ENCODE results near the gene HBG2. TPM values are rescaled to one million over a fixed set of nuclear protein-coding genes. Genes with fewer than 3 reads are reported as not detected.

Gene HBG2
- total and polyA plus RNA-seq, 2 of the 4 experiments (the other 2 are of a cell fraction): 0.54 TPM; not detected in 1

DNA sequence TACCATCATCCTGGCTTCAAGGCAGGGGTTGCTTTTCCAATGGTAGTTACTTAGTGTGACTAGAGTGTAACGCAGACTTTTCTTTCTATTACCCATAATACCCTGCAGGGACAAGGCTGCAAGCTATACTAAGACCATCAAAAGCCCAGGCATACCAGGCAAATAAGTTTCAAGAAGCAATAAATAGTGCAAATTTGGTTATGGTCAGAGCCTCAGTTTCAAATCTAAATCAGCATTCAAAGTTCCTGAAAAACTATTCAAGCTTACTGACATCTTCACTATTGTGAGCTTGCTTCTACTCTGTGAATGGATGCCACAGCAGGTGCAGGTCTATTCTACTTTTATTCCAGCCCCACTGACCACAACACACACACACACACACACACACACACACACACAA lies 25.2 kb downstream of the HBG2 start:
- BruUV-seq (replicated peaks): no TSS peak
- no peak for ATAC-seq (ENCODE audit: low read depth)
- H3K79me1 ChIP-seq (ENCODE audit: low read depth in 1 of 2, low read length in 2 of 2): no peaks in the 10 kb centered on the region
- no peak overlapping the region for H2AFZ ChIP-seq (replicated peaks; ENCODE audit: low read length, poor library complexity)
- H3K23ac ChIP-seq (ENCODE audit: low read depth, low read length): no peak overlapping the region
- H4K5ac ChIP-seq (ENCODE audit: low read depth, low read length): peak overlapping the region; percentile 42; the same call in 1 of the 2 replicates
- H2BK120ac ChIP-seq (ENCODE audit: low read depth, low read length): no peak overlapping the region
- dilution Hi-C loops (cut with HindIII; ENCODE audit: low sequenced_read_pairs, unreplicated experiment): no loop called here
- no peak overlapping the region for H2AK5ac ChIP-seq (ENCODE audit: low read depth, low read length)
- peak overlapping the region; percentile 57; the same call in 1 of the 2 replicates for H3K18ac ChIP-seq (ENCODE audit: low read depth, low read length)
- no peak for DNase-seq
- intact Hi-C loops (cut with micrococcal nuclease): no loop called here
- no peak overlapping the region for H3K27ac ChIP-seq (ENCODE audit: insufficient read depth, low read length)
- peaks cover 5% of the 10 kb centered on the region; the same call in 1 of the 2 replicates for H3K9me1 ChIP-seq (ENCODE audit: insufficient read depth, low read length)
- WGBS, 2 experiments (ENCODE audit: extremely low coverage in 2 of 2, insufficient read length in 1 of 2): no CpG with 5 or more reads among the region's 1 CpG
- H2BK20ac ChIP-seq (ENCODE audit: low read depth, low read length): peak overlapping the region; percentile 20; the same call in 1 of the 2 replicates
- no peak overlapping the region for H2AK9ac ChIP-seq (replicated peaks; ENCODE audit: low read depth, low read length, poor library complexity)
- no peak overlapping the region for H4K91ac ChIP-seq (ENCODE audit: insufficient read depth, low read depth, low read length)
- H3K27me3 ChIP-seq (ENCODE audit: control insufficient read depth, insufficient read depth, low read length): no peaks in the 10 kb centered on the region
- H3K56ac ChIP-seq (ENCODE audit: extremely low read depth, insufficient read depth, low read length): no peak overlapping the region
- H4K20me1 ChIP-seq (ENCODE audit: insufficient read depth, low read length): no peaks in the 10 kb centered on the region
- H3K4me1 ChIP-seq (ENCODE audit: control insufficient read depth, insufficient read depth, low read length): peaks cover 3% of the 10 kb centered on the region
- no peak overlapping the region for H3K14ac ChIP-seq (replicated peaks; ENCODE audit: low read depth, low read length)
- H3K4me2 ChIP-seq (ENCODE audit: low read depth, low read length): no peak overlapping the region
- no peak overlapping the region for H4K8ac ChIP-seq (ENCODE audit: low read depth in 2 of 2, low read length in 2 of 2)
- no peaks in the 10 kb centered on the region for H3K36me3 ChIP-seq (ENCODE audit: control insufficient read depth, insufficient read depth, low read length)
- no peak overlapping the region for H3K4me3 ChIP-seq (ENCODE audit: insufficient read depth, low read depth, low read length)
- ChIA-PET POLR2A (ENCODE audit: unreplicated experiment) (no interaction called here), CTCF (no interaction called here)
- no peak overlapping the region for H3K4ac ChIP-seq (ENCODE audit: low read depth, low read length)
- no peak for TF ChIP-seq RAD21 (IDR thresholded peaks at IDR 0.05; ENCODE audit: low read length)
- H3K9me3 ChIP-seq (ENCODE audit: control insufficient read depth, insufficient read depth, low read length): no peaks in the 10 kb centered on the region
- H3K9ac ChIP-seq (ENCODE audit: low read depth, low read length): no peak overlapping the region
- in situ Hi-C loops (cut with MboI; ENCODE audit: low sequenced_read_pairs): no loop called here
- H2BK5ac ChIP-seq (ENCODE audit: low read depth, low read length, poor library complexity, severe bottlenecking): peak overlapping the region; percentile 55
- H2BK15ac ChIP-seq (ENCODE audit: low read depth, low read length): no peak overlapping the region

All from IMR-90 (cell line).